K562 (cell line): ENCODE data around the gene TENT4A. TPM values are rescaled to one million over a fixed set of nuclear protein-coding genes. Genes with fewer than 3 reads are reported as not detected.
A peak's percentile ranks its signal among the peaks of the same experiment; 100 is the strongest.

Source experiments
- ARID2 ChIP-seq: fragments of 450-650 bp; IDR thresholded peaks from 2 replicates; pipeline ENCODE4 v1.6.1; 2017; ENCODE audit warnings: antibody characterized with exemption, mild to moderate bottlenecking
- ATF1 ChIP-seq, 2 experiments: fragments of 450-650 bp in 1 of 2; IDR thresholded peaks; 2 replicates each; pipeline ENCODE4 v1.6.1; 2016; ENCODE audit warnings: missing compliant biosample characterization in 1 of 2, missing genetic modification characterization in 1 of 2
- ATF4 ChIP-seq: fragments of 450-650 bp; formaldehyde crosslinking; IDR thresholded peaks from 2 replicates; pipeline ENCODE4 v1.4.0; 2022; ENCODE audit warnings: mild to moderate bottlenecking, moderate library complexity
- BCOR ChIP-seq: fragments of 450-650 bp; IDR thresholded peaks from 2 replicates; pipeline ENCODE4 v1.6.1; 2016
- EP400 ChIP-seq: fragments of 450-650 bp; IDR thresholded peaks from 2 replicates; pipeline ENCODE4 v1.6.1; 2017; ENCODE audit warnings: antibody characterized with exemption, mild to moderate bottlenecking, moderate library complexity
- FOXK1 ChIP-seq: sonication (generic); formaldehyde crosslinking; IDR thresholded peaks from 2 replicates; pipeline ENCODE4 v1.8.0; 2022; ENCODE audit warnings: missing genetic modification reagents, mild to moderate bottlenecking, borderline replicate concordance
- HDAC2 ChIP-seq: fragments of 450-650 bp; IDR thresholded peaks from 2 replicates; pipeline ENCODE4 v1.6.1; 2016; ENCODE audit warnings: mild to moderate bottlenecking
- HLTF ChIP-seq: fragments of 450-650 bp; IDR thresholded peaks from 2 replicates; pipeline ENCODE4 v1.6.1; 2016
- MEIS2 ChIP-seq: fragments of 450-650 bp; IDR thresholded peaks from 2 replicates; pipeline ENCODE4 v1.6.1; 2014; ENCODE audit warnings: mild to moderate bottlenecking; ENCODE audit not compliant: partially characterized antibody
- NFE2 ChIP-seq: IDR thresholded peaks from 2 replicates; pipeline ENCODE4 v1.6.1; 2014; ENCODE audit warnings: antibody characterized with exemption, low read depth
- NR2C2 ChIP-seq, 2 experiments: fragments of 200-800 bp in 1 of 2; sonication (Bioruptor generic) in 1 of 2; sonication (generic) in 1 of 2; formaldehyde crosslinking in 1 of 2; IDR thresholded peaks; 2 replicates each; pipeline versions ENCODE4 v1.6.1 to v1.8.0; 2016 to 2022; ENCODE audit warnings: mild to moderate bottlenecking in 1 of 2, missing compliant biosample characterization in 1 of 2, missing genetic modification characterization in 1 of 2, missing genetic modification reagents in 1 of 2
- RBM34 ChIP-seq: fragments of 200-400 bp; formaldehyde crosslinking; IDR thresholded peaks from 2 replicates; pipeline ENCODE4 v1.6.1; 2018; ENCODE audit warnings: low read length, borderline replicate concordance; ENCODE audit not compliant: insufficient read depth
- SMAD3 ChIP-seq: fragments of 450-650 bp; formaldehyde crosslinking; conservative IDR thresholded peaks from 2 replicates; pipeline ENCODE4 v1.4.0; 2020; ENCODE audit warnings: mild to moderate bottlenecking
- SNRNP70 ChIP-seq: fragments of 200-400 bp; formaldehyde crosslinking; optimal IDR thresholded peaks from 2 replicates; pipeline ENCODE3; 2017; ENCODE audit warnings: low read depth, low read length
- SUPT5H ChIP-seq: fragments of 450-650 bp; IDR thresholded peaks from 2 replicates; pipeline ENCODE4 v1.6.1; 2016
- THAP7 ChIP-seq: fragments of 250-450 bp; sonication (Bioruptor Pico); IDR thresholded peaks from 2 replicates; pipeline ENCODE4 v1.5.0; 2021
- ZBTB5 ChIP-seq: fragments of 450-650 bp; IDR thresholded peaks from 2 replicates; pipeline ENCODE4 v1.6.1; 2017; ENCODE audit warnings: antibody characterized with exemption
- ZC3H8 ChIP-seq: fragments of 450-650 bp; IDR thresholded peaks from 2 replicates; pipeline ENCODE4 v1.6.1; 2017
- ZFP36 ChIP-seq: fragments of 150-350 bp; IDR thresholded peaks from 2 replicates; pipeline ENCODE4 v1.6.1; 2018; ENCODE audit warnings: low read length, low read depth; ENCODE audit not compliant: partially characterized antibody
- ZNF511 ChIP-seq: sonication (generic); formaldehyde crosslinking; IDR thresholded peaks from 2 replicates; pipeline ENCODE4 v1.8.0; 2022; ENCODE audit warnings: mild to moderate bottlenecking, missing genetic modification reagents
- ZNF592 ChIP-seq: fragments of 450-650 bp; IDR thresholded peaks from 2 replicates; pipeline ENCODE4 v1.6.1; 2017; ENCODE audit warnings: antibody characterized with exemption, mild to moderate bottlenecking
- ZNF717 ChIP-seq: fragments of 250-450 bp; sonication (Bioruptor Pico); IDR thresholded peaks from 2 replicates; pipeline ENCODE4 v1.5.0; 2021
- polyA plus RNA-seq, 8 experiments: library from polyadenylated mRNA; depleted of rRNA in 4 of 8; stranded (reverse) in 5 of 8; unstranded in 3 of 8; fragments of >200 nt; fragmentation: Nextera tagmentation in 2 of 8; fragmentation: Illumina TruSeq in 1 of 8; extraction: Ambion mirVana in 2 of 8; extraction: Trizol in 1 of 8; gene quantifications; 2 replicates each; pipeline versions ENCODE4 v1.2.1 to v1.2.3, GENCODE V29; 2011 to 2014; ENCODE audit warnings: inconsistent platforms in 1 of 8, missing spikeins in 1 of 8
- total RNA-seq, 7 experiments: library from RNA; depleted of rRNA in 6 of 7; stranded (reverse); fragments of >200 nt in 6 of 7; fragmentation: Illumina TruSeq in 2 of 7; extraction: Trizol in 2 of 7; gene quantifications; 2 replicates each; pipeline versions ENCODE4 v1.2.1 to v1.2.3, GENCODE V29; 2011 to 2021; ENCODE audit warnings: low replicate concordance in 1 of 7

Gene TENT4A
- total and polyA plus RNA-seq, 9 of the 15 experiments (the other 6 are each of a cell fraction or from before 2014, with no cell fraction given): 1.3 to 27.3 (median 13.0) TPM

- TF ChIP-seq ZNF717 (CRISPR knock-in tag) (no peak), SNRNP70 (no peak), ARID2 (no peak), HLTF (no peak), ATF4 (no peak), EP400 (no peak), SMAD3 (CRISPR knock-in tag) (no peak), THAP7 (CRISPR knock-in tag) (no peak), SUPT5H (0 out of 2 replicates have a peak, but pooled peaks have one; percentile 26), ZBTB5 (no peak), ZNF592 (no peak; the same call in 1 of the 2 replicates), MEIS2 (no peak), FOXK1 (peak; percentile 73; the same call in 1 of the 2 replicates), ZC3H8 (no peak), ZNF511 (CRISPR knock-in tag) (no peak), RBM34 (no peak), ATF1 (CRISPR knock-in tag; IDR thresholded peaks at IDR 0.05) (no peak), ATF1 (tag; IDR thresholded peaks at IDR 0.05) (no peak), ZFP36 (no peak), NFE2 (peak; percentile 61), HDAC2 (no peak), NR2C2 (CRISPR knock-in tag; IDR thresholded peaks at IDR 0.05) (no peak), NR2C2 (tag; IDR thresholded peaks at IDR 0.05) (no peak), BCOR (no peak)
These were observed 1.1 kb upstream of the TENT4A start (continued) for GRCh38 chr5:6712142-6712576.
